ENCODE results near the gene TRERF1.
A peak's percentile ranks its signal among the peaks of the same experiment; 100 is the strongest.

TRERF1 gene

GRCh38 chr6:42217519-42218367, 234.0 kb downstream of the TRERF1 start, which contains the start of gene MRPS10 (continued):
- TF ChIP-seq ZNF280D (tag by site-specific recombination; IDR thresholded peaks at IDR 0.05) (peak; percentile 54; the same call in 1 of the 2 replicates), KLF16 (tag by site-specific recombination; IDR thresholded peaks at IDR 0.05) (peak; percentile 23; the same call in 1 of the 2 replicates), ZSCAN5A (tag by site-specific recombination; IDR thresholded peaks at IDR 0.05) (no peak), ZBTB44 (tag by site-specific recombination; IDR thresholded peaks at IDR 0.05) (peak; percentile 43; the same call in 1 of the 2 replicates), ZXDB (tag by site-specific recombination; IDR thresholded peaks at IDR 0.05) (peak; percentile 68), ZNF501 (tag by site-specific recombination; IDR thresholded peaks at IDR 0.05) (peak; percentile 70; the same call in 1 of the 2 replicates), ZBTB11 (tag by site-specific recombination; conservative IDR thresholded peaks at IDR 0.05; ENCODE audit: low read depth) (peak; percentile 94), YY2 (tag by site-specific recombination; IDR thresholded peaks at IDR 0.05) (peak; percentile 92), ZNF639 (tag by site-specific recombination; IDR thresholded peaks at IDR 0.05) (peak; percentile 86), PRDM2 (tag by site-specific recombination; IDR thresholded peaks at IDR 0.05; ENCODE audit: borderline replicate concordance) (no peak), ZBTB1 (tag by site-specific recombination; IDR thresholded peaks at IDR 0.05) (no peak), KLF9 (tag by site-specific recombination; IDR thresholded peaks at IDR 0.05; ENCODE audit: low read depth) (peak; percentile 61; the same call in 1 of the 2 replicates), ZBTB8A (tag by site-specific recombination; IDR thresholded peaks at IDR 0.05) (peak; percentile 33; the same call in 1 of the 2 replicates), PRDM10 (tag by site-specific recombination; IDR thresholded peaks at IDR 0.05) (peak; percentile 59), ZNF24 (tag by site-specific recombination; IDR thresholded peaks at IDR 0.05) (0 out of 2 replicates have a peak, but pooled peaks have one; percentile 26), ZNF514 (tag by site-specific recombination; IDR thresholded peaks at IDR 0.05) (no peak)
